Measurements from ENCODE around the gene MRTFA. TPM values are rescaled to one million over a fixed set of nuclear protein-coding genes. Genes with fewer than 3 reads are reported as not detected.

The MRTFA gene
- total and polyA plus RNA-seq, 9 of the 15 experiments (the other 6 are each of a cell fraction or from before 2014, with no cell fraction given), result 0.84 to 21.1 (median 3.7) TPM

DNA sequence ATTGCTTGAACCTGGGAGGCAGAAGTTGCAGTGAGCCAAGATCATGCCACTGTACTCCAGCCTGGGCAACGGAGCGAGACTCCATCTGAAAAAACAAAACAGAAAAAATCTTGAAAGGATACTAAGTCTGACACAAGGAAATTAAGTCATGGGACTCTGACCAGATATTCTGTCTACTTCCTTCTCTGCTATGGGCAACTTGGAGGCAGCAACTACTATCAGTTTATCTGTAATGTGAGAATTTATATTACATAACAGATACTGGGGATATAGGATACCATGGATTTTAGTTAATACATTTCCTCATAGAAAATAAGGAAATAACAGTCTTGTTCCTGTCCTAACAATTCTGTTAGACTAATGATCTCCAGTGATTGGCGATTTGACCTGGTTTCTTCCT is 267.7 kb downstream of the MRTFA start:
- in situ Hi-C loops (cut with MboI), result no loop called here
- 86% methylated on average over 3 of the region's 3 CpGs for WGBS (ENCODE audit: insufficient coverage, low coverage, missing lambda C conversion rate)

More for the DNA sequence above, 267.7 kb downstream of the MRTFA start:
- no peak overlapping the region for H3K4me3 ChIP-seq
- DNase-seq (ENCODE audit: extremely low read depth in 1 of 4, low spot score in 3 of 4) (no peak), FAIRE-seq (no peak), ATAC-seq (no peak)
- no TSS peak for BruUV-seq (replicated peaks)
- peaks cover 24% of the 10 kb centered on the region for H3K79me2 ChIP-seq (ENCODE audit: control insufficient read depth, insufficient read depth, low read length)
- no peaks in the 10 kb centered on the region for H3K9me3 ChIP-seq (replicated peaks; ENCODE audit: control insufficient read depth, insufficient read depth, low read depth, low read length)
- ChIA-PET CTCF (ENCODE audit: low intra/inter-chr PET ratio) (no interaction called here), POLR2A (interaction anchor here (1.0 kb wide), 1 partner anchor 13 kb away, joined by 3 read pairs; no protein-coding TSS in a partner anchor)
- peaks cover 65% of the 10 kb centered on the region for H3K36me3 ChIP-seq (ENCODE audit: control insufficient read depth, insufficient read depth, low read length)
- intact Hi-C loops (cut with micrococcal nuclease), result no loop called here
- no peak overlapping the region for H3K27ac ChIP-seq (ENCODE audit: extremely low read depth, low read depth, low read length)
- no peaks in the 10 kb centered on the region for H4K20me1 ChIP-seq (replicated peaks; ENCODE audit: control insufficient read depth, insufficient read depth, low read length)
- no peaks in the 10 kb centered on the region for H3K27me3 ChIP-seq (ENCODE audit: control insufficient read depth in 2 of 2, insufficient read depth in 2 of 2, low read length in 2 of 2)
- H2AFZ ChIP-seq (ENCODE audit: low read depth, low read length), result no peak overlapping the region
- H3K4me1 ChIP-seq (replicated peaks in 1 of 2; ENCODE audit: control insufficient read depth in 2 of 2, insufficient read depth in 2 of 2, low read length in 2 of 2), result peaks cover 0 to 14% of the 10 kb centered on the region in 2 experiments; a peak in 3 of 5 replicates
- H3K9me1 ChIP-seq (ENCODE audit: control insufficient read depth, insufficient read depth, low read length), result no peaks in the 10 kb centered on the region
- H3K9ac ChIP-seq (ENCODE audit: insufficient read depth in 1 of 2, low read depth in 2 of 2, low read length in 2 of 2), result no peak overlapping the region
- no peak overlapping the region for H3K4me2 ChIP-seq (ENCODE audit: insufficient read depth, low read length)
- TF ChIP-seq, protein P1, sequence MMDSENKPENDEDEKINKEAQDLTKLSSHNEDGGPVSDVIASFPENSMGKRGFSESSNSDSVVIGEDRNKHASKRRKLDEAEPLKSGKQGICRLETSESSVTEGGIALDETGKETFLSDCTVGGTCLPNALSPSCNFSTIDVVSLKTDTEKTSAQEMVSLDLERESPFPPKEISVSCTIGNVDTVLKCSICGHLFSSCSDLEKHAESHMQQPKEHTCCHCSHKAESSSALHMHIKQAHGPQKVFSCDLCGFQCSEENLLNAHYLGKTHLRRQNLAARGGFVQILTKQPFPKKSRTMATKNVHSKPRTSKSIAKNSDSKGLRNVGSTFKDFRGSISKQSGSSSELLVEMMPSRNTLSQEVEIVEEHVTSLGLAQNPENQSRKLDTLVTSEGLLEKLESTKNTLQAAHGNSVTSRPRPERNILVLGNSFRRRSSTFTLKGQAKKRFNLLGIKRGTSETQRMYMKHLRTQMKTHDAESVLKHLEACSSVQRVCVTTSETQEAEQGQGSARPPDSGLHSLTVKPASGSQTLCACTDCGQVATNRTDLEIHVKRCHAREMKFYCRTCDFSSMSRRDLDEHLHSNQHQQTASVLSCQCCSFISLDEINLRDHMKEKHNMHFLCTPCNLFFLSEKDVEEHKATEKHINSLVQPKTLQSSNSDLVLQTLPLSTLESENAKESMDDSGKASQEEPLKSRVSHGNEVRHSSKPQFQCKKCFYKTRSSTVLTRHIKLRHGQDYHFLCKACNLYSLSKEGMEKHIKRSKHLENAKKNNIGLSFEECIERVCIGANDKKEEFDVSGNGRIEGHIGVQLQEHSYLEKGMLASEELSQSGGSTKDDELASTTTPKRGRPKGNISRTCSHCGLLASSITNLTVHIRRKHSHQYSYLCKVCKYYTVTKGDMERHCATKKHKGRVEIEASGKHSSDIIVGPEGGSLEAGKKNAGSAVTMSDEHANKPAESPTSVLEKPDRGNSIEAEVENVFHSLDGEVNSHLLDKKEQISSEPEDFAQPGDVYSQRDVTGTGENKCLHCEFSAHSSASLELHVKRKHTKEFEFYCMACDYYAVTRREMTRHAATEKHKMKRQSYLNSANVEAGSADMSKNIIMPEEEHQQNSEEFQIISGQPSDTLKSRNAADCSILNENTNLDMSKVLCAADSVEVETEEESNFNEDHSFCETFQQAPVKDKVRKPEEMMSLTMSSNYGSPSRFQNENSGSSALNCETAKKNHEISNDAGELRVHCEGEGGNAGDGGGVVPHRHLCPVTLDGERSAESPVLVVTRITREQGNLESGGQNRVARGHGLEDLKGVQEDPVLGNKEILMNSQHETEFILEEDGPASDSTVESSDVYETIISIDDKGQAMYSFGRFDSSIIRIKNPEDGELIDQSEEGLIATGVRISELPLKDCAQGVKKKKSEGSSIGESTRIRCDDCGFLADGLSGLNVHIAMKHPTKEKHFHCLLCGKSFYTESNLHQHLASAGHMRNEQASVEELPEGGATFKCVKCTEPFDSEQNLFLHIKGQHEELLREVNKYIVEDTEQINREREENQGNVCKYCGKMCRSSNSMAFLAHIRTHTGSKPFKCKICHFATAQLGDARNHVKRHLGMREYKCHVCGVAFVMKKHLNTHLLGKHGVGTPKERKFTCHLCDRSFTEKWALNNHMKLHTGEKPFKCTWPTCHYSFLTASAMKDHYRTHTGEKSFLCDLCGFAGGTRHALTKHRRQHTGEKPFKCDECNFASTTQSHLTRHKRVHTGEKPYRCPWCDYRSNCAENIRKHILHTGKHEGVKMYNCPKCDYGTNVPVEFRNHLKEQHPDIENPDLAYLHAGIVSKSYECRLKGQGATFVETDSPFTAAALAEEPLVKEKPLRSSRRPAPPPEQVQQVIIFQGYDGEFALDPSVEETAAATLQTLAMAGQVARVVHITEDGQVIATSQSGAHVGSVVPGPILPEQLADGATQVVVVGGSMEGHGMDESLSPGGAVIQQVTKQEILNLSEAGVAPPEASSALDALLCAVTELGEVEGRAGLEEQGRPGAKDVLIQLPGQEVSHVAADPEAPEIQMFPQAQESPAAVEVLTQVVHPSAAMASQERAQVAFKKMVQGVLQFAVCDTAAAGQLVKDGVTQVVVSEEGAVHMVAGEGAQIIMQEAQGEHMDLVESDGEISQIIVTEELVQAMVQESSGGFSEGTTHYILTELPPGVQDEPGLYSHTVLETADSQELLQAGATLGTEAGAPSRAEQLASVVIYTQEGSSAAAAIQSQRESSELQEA (IDR thresholded peaks at IDR 0.05; ENCODE audit: low read depth), result no peak
- no peak for TF ChIP-seq KLF16 (IDR thresholded peaks at IDR 0.05)
- TF ChIP-seq SREBF1 (IDR thresholded peaks at IDR 0.05; ENCODE audit: borderline replicate concordance, low read depth, low read length), result no peak
- TF ChIP-seq ZNF140 (CRISPR knock-in tag; IDR thresholded peaks at IDR 0.05), result no peak
- TF ChIP-seq, protein P2, sequence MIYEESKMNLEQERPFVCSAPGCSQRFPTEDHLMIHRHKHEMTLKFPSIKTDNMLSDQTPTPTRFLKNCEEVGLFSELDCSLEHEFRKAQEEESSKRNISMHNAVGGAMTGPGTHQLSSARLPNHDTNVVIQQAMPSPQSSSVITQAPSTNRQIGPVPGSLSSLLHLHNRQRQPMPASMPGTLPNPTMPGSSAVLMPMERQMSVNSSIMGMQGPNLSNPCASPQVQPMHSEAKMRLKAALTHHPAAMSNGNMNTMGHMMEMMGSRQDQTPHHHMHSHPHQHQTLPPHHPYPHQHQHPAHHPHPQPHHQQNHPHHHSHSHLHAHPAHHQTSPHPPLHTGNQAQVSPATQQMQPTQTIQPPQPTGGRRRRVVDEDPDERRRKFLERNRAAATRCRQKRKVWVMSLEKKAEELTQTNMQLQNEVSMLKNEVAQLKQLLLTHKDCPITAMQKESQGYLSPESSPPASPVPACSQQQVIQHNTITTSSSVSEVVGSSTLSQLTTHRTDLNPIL (CRISPR knock-in tag; IDR thresholded peaks at IDR 0.05), result no peak
- no peak for TF ChIP-seq TOE1 (IDR thresholded peaks at IDR 0.05; ENCODE audit: borderline replicate concordance)
- no peak for TF ChIP-seq TOE1 (CRISPR knock-in tag; IDR thresholded peaks at IDR 0.05; ENCODE audit: borderline replicate concordance, low read depth)
- no peak for TF ChIP-seq ZNF134 (CRISPR knock-in tag; conservative IDR thresholded peaks at IDR 0.05)
- TF ChIP-seq HOXB6 (CRISPR knock-in tag; IDR thresholded peaks at IDR 0.05; ENCODE audit: borderline replicate concordance), result no peak
- TF ChIP-seq NEUROD1 (IDR thresholded peaks at IDR 0.05; ENCODE audit: borderline replicate concordance, low read depth, low read length, partially characterized antibody), result no peak
- TF ChIP-seq EP300 (IDR thresholded peaks at IDR 0.05; ENCODE audit: low read length), result no peak
- TF ChIP-seq NFXL1 (CRISPR knock-in tag; IDR thresholded peaks at IDR 0.05), result no peak
